Measurements from ENCODE around the gene IGSF23. TPM values are rescaled to one million over a fixed set of nuclear protein-coding genes. Genes with fewer than 3 reads are reported as not detected.
"Not testable (repeated sequence)": the region's sequence is repeated elsewhere in the genome, so short reads cannot be mapped to it uniquely, and the experiment has no call there.

Gene IGSF23
- total RNA-seq, 1 donor from 2014 or later: not detected

GRCh38 chr19:44668985-44669764 is 55.8 kb downstream of the IGSF23 start:
- H3K9me3 Mint-ChIP-seq: peaks cover 4% of the 10 kb centered on the region
- H3K4me1 Mint-ChIP-seq: no peaks in the 10 kb centered on the region
- H3K4me3 Mint-ChIP-seq: no peak overlapping the region
- DNase-seq (ENCODE audit: low spot score in 2 of 2, unreplicated experiment in 2 of 2): no peak
- TF ChIP-seq, protein P1, sequence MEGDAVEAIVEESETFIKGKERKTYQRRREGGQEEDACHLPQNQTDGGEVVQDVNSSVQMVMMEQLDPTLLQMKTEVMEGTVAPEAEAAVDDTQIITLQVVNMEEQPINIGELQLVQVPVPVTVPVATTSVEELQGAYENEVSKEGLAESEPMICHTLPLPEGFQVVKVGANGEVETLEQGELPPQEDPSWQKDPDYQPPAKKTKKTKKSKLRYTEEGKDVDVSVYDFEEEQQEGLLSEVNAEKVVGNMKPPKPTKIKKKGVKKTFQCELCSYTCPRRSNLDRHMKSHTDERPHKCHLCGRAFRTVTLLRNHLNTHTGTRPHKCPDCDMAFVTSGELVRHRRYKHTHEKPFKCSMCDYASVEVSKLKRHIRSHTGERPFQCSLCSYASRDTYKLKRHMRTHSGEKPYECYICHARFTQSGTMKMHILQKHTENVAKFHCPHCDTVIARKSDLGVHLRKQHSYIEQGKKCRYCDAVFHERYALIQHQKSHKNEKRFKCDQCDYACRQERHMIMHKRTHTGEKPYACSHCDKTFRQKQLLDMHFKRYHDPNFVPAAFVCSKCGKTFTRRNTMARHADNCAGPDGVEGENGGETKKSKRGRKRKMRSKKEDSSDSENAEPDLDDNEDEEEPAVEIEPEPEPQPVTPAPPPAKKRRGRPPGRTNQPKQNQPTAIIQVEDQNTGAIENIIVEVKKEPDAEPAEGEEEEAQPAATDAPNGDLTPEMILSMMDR (IDR thresholded peaks at IDR 0.05; ENCODE audit: unreplicated experiment): no peak
- H3K27me3 Mint-ChIP-seq (ENCODE audit: low read depth): no peaks in the 10 kb centered on the region
- no peak overlapping the region for H3K27ac Mint-ChIP-seq
- H3K36me3 Mint-ChIP-seq: no peaks in the 10 kb centered on the region

GRCh38 chr19:44670027-44670426 is 56.7 kb downstream of the IGSF23 start:
- H3K9me3 Mint-ChIP-seq; H3K27ac Mint-ChIP-seq; DNase-seq (ENCODE audit: low spot score in 2 of 2, unreplicated experiment in 2 of 2); H3K27me3 Mint-ChIP-seq (ENCODE audit: low read depth); H3K36me3 Mint-ChIP-seq; H3K4me3 Mint-ChIP-seq; H3K4me1 Mint-ChIP-seq: not testable (repeated sequence)

- DNase-seq (ENCODE audit: low spot score in 2 of 2, unreplicated experiment in 2 of 2): no peak
- TF ChIP-seq, protein P1 (IDR thresholded peaks at IDR 0.05; ENCODE audit: unreplicated experiment): no peak
- no peaks in the 10 kb centered on the region for H3K4me1 Mint-ChIP-seq
- H3K9me3 Mint-ChIP-seq: peaks cover 4% of the 10 kb centered on the region
- H3K36me3 Mint-ChIP-seq: no peaks in the 10 kb centered on the region
- no peak within 1 kb of the TSS for H3K27ac Mint-ChIP-seq
- no peaks in the 10 kb centered on the region for H3K27me3 Mint-ChIP-seq (ENCODE audit: low read depth)
- no peak within 1 kb of the TSS for H3K4me3 Mint-ChIP-seq
These were observed 58.0 kb downstream of the IGSF23 start, which contains the start of gene CEACAM19 for GRCh38 chr19:44671400-44671799. TSS of gene CEACAM19 (plus strand) at chr19:44671482. CDS start at chr19:44671932, 450 bp downstream.

- DNase-seq (ENCODE audit: low spot score in 2 of 2, unreplicated experiment in 2 of 2): no peak
- TF ChIP-seq, protein P1 (IDR thresholded peaks at IDR 0.05; ENCODE audit: unreplicated experiment): no peak
- no peaks in the 10 kb centered on the region for H3K36me3 Mint-ChIP-seq
- H3K4me3 Mint-ChIP-seq: no peak overlapping the region
- peaks cover 4% of the 10 kb centered on the region for H3K9me3 Mint-ChIP-seq
- H3K27ac Mint-ChIP-seq: no peak overlapping the region
- no peaks in the 10 kb centered on the region for H3K27me3 Mint-ChIP-seq (ENCODE audit: low read depth)
- H3K4me1 Mint-ChIP-seq: peaks cover 3% of the 10 kb centered on the region
These were observed 58.9 kb downstream of the IGSF23 start for GRCh38 chr19:44672226-44672625.

GRCh38 chr19:44673510-44673909 is 60.1 kb downstream of the IGSF23 start:
- no peak for DNase-seq (ENCODE audit: low spot score in 2 of 2, unreplicated experiment in 2 of 2)
- H3K27me3 Mint-ChIP-seq (ENCODE audit: low read depth): no peaks in the 10 kb centered on the region
- peaks cover 4% of the 10 kb centered on the region for H3K9me3 Mint-ChIP-seq
- no peak overlapping the region for H3K4me3 Mint-ChIP-seq
- no peak overlapping the region for H3K27ac Mint-ChIP-seq
- TF ChIP-seq, protein P1 (IDR thresholded peaks at IDR 0.05; ENCODE audit: unreplicated experiment): no peak
- no peaks in the 10 kb centered on the region for H3K36me3 Mint-ChIP-seq
- H3K4me1 Mint-ChIP-seq: peaks cover 3% of the 10 kb centered on the region

DNA sequence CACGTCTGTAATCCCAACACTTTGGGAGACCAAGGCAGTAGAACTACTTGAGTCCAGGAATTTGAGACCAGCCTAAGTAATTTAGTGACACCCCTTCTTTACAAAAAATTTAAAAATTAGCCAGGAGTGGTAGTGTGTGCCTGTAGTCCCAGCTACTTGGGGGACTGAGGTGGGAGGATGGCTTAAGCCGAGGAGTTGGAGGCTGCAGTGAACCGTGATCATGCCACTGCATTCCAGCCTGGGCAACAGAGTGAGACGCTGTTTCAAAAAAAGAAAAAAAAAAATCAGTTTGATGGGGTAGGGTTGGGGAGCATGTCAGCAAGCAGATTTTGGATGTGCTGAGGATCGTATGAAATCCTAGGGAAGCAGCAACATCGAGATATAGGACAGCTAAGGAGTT is 62.2 kb downstream of the IGSF23 start:
- Mint-ChIP-seq H3K4me3 (no peak overlapping the region), H3K27ac (no peak overlapping the region), H3K9me3 (peaks cover 4% of the 10 kb centered on the region), H3K27me3 (ENCODE audit: low read depth) (no peaks in the 10 kb centered on the region), H3K36me3 (no peaks in the 10 kb centered on the region), H3K4me1 (peaks cover 3% of the 10 kb centered on the region)
- no peak for DNase-seq (ENCODE audit: low spot score in 2 of 2, unreplicated experiment in 2 of 2)
- TF ChIP-seq, protein P1 (IDR thresholded peaks at IDR 0.05; ENCODE audit: unreplicated experiment): no peak

Measured in mesothelial cell of epicardium (in vitro differentiated cells).